Stomach (tissue), 9 donors: Measurements from ENCODE around the gene ADARB2. TPM values are rescaled to one million over a fixed set of nuclear protein-coding genes. Genes with fewer than 3 reads are reported as not detected.

Source experiments
- DNase-seq, 2 donors: peaks; one replicate each; pipeline versions ENCODE4 v3.0.0 to v3.0.0-alpha.2; 2013 to 2019
- H3K27ac ChIP-seq, 5 donors: fragments of 200-600 bp in 4 of 5; sonication (generic) in 4 of 5; one replicate each; pipeline ENCODE4 v1.5.1; 2013 to 2019; ENCODE audit warnings: mild to moderate bottlenecking in 1 of 5, moderate library complexity in 1 of 5
- H3K27me3 ChIP-seq, 3 donors: fragments of 200-600 bp; sonication (generic); one replicate each; pipeline ENCODE4 v1.5.1; 2017 to 2019; ENCODE audit warnings: mixed run types in 1 of 3
- H3K36me3 ChIP-seq, 4 donors: fragments of 200-600 bp; sonication (generic); 1 replicate in 3 of 4; 2 replicates in 1 of 4; pipeline ENCODE4 v1.5.1; 2016 to 2019
- H3K4me1 ChIP-seq, 4 donors: fragments of 200-600 bp; sonication (generic); one replicate each; pipeline ENCODE4 v1.5.1; 2016 to 2019
- H3K4me3 ChIP-seq, 4 donors: fragments of 200-600 bp; sonication (generic) in 3 of 4; one replicate each; pipeline ENCODE4 v1.5.1; 2016 to 2019; ENCODE audit warnings: mild to moderate bottlenecking in 1 of 4
- H3K9me3 ChIP-seq, 4 donors: fragments of 200-600 bp; sonication (generic); one replicate each; pipeline ENCODE4 v1.5.1; 2016 to 2019
- EP300 ChIP-seq: sonication (generic); formaldehyde crosslinking; IDR thresholded peaks from one replicate; pipeline ENCODE4 v1.6.1; 2017; ENCODE audit warnings: antibody characterized with exemption
- POLR2A ChIP-seq, 4 donors: fragments of 450-650 bp; IDR thresholded peaks; one replicate each; pipeline ENCODE4 v1.6.1; 2016; ENCODE audit warnings: antibody characterized with exemption in 4 of 4, control low read depth in 2 of 4, mild to moderate bottlenecking in 1 of 4, moderate library complexity in 1 of 4
- POLR2AphosphoS5 ChIP-seq, 3 donors: sonication (generic); formaldehyde crosslinking; IDR thresholded peaks; one replicate each; pipeline ENCODE4 v1.6.1; 2016; ENCODE audit warnings: antibody characterized with exemption in 3 of 3
- WGBS, 5 donors: extraction: QIAGEN DNeasy Blood & Tissue Kit in 3 of 5; methylation state at CpG; one replicate each; pipeline versions ENCODE4 v1.1.5 to v1.1.7; 2013 to 2018; 5-methylcytosine and 5-hydroxymethylcytosine counted together
- intact Hi-C: fragments of 100-400 bp; cut with DNase I; formaldehyde crosslinking; loops from one replicate; pipeline ENCODE4 v1.15.1; 2023; ENCODE audit warnings: low total_unique reads
- polyA plus RNA-seq, 3 donors: library from polyadenylated mRNA; stranded (reverse); fragments of 200-250 nt; gene quantifications; one replicate each; pipeline ENCODE4 v1.2.3, GENCODE V29; 2013
- total RNA-seq, 5 donors: library from RNA; depleted of rRNA; stranded (reverse); fragments of >200 nt; gene quantifications; one replicate each; pipeline versions ENCODE4 v1.1.0 to v1.2.3, GENCODE V29; 2014 to 2016
- TF ChIP-seq, protein P1 (sequence below), 7 experiments: fragments of 450-650 bp in 4 of 7; fragments of 200-600 bp in 3 of 7; sonication (generic) in 3 of 7; IDR thresholded peaks; one replicate each; pipeline ENCODE4 v1.5.1; 2016 to 2019; ENCODE audit warnings: antibody characterized with exemption in 7 of 7, control low read depth in 2 of 7, mild to moderate bottlenecking in 1 of 7
- donor health status: healthy with polysubstance abuse.
- donor health status: Bipolar disorder and iron deficiency.
- donor health status: healthy.

Gene ADARB2
- total and polyA plus RNA-seq, 8 donors = 0.55 to 4.1 (median 1.4) TPM; not detected in 1

DNA sequence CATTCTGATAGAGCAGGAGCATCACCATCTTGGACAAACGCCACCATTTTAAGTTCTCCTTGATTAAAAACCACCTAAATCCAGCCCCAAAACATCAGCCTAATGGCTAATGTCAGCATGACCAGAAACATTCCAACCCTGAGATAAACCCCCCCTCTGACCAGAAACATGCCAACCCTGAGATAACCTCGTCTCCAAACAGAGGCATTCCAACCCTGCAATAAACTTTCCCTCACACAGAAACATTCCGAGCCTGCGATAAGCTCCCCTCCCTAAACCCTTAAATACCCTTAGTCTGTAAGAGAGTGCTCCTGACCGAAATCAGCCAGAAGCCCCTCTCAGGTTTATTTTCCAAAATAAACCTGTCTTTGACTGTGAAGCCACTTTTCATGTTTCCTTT lies 76.5 kb downstream of the ADARB2 start:
- Histone ChIP-seq H3K4me3 (no peak overlapping the region), H3K36me3 (no peaks in the 10 kb centered on the region), H3K27me3 (peaks cover 0 to 15% (median 0%) of the 10 kb centered on the region in 3 donors), H3K27ac (no peak overlapping the region), H3K4me1 (no peaks in the 10 kb centered on the region), H3K9me3 (no peaks in the 10 kb centered on the region)
- 24 to 38% (median 24%) methylated on average over 5 of the region's 5 CpGs for WGBS, 5 donors
- intact Hi-C loops = no loop called here
- TF ChIP-seq, protein P1, sequence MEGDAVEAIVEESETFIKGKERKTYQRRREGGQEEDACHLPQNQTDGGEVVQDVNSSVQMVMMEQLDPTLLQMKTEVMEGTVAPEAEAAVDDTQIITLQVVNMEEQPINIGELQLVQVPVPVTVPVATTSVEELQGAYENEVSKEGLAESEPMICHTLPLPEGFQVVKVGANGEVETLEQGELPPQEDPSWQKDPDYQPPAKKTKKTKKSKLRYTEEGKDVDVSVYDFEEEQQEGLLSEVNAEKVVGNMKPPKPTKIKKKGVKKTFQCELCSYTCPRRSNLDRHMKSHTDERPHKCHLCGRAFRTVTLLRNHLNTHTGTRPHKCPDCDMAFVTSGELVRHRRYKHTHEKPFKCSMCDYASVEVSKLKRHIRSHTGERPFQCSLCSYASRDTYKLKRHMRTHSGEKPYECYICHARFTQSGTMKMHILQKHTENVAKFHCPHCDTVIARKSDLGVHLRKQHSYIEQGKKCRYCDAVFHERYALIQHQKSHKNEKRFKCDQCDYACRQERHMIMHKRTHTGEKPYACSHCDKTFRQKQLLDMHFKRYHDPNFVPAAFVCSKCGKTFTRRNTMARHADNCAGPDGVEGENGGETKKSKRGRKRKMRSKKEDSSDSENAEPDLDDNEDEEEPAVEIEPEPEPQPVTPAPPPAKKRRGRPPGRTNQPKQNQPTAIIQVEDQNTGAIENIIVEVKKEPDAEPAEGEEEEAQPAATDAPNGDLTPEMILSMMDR (IDR thresholded peaks at IDR 0.05) = no peak
- TF ChIP-seq EP300 (no peak), POLR2A (IDR thresholded peaks at IDR 0.05) (no peak), POLR2AphosphoS5 (IDR thresholded peaks at IDR 0.05) (no peak)
- no peak for DNase-seq

DNA sequence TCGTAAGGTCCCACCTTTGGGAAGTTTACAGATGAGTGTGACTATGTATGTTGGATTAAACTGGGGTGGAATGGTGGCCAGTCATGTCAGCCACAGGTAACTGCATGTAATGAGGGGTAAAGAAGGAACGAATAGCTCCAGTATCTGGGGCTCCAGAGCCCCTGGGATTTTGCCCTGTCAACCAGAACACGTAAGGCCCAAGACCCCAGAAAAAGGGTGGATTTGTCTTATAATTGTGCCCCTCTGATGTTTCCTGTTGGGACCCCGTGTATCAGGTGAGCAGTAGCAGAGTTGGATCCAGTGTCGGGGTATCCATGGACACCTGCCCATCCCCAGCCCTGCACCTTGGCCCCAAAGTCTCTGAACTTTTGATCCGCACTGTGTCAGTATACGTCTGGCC lies 76.9 kb downstream of the ADARB2 start:
- Histone ChIP-seq H3K4me3 (no peak overlapping the region), H3K27me3 (peaks cover 0 to 15% (median 0%) of the 10 kb centered on the region in 3 donors), H3K27ac (no peak overlapping the region), H3K9me3 (no peaks in the 10 kb centered on the region), H3K4me1 (no peaks in the 10 kb centered on the region), H3K36me3 (no peaks in the 10 kb centered on the region)
- 68 to 87% (median 71%) methylated on average over 7 of the region's 7 CpGs for WGBS, 5 donors
- DNase-seq = no peak
- intact Hi-C loops = no loop called here
- TF ChIP-seq POLR2AphosphoS5 (IDR thresholded peaks at IDR 0.05) (no peak), POLR2A (IDR thresholded peaks at IDR 0.05) (no peak), EP300 (no peak)
- TF ChIP-seq, protein P1 (IDR thresholded peaks at IDR 0.05) = no peak

DNA sequence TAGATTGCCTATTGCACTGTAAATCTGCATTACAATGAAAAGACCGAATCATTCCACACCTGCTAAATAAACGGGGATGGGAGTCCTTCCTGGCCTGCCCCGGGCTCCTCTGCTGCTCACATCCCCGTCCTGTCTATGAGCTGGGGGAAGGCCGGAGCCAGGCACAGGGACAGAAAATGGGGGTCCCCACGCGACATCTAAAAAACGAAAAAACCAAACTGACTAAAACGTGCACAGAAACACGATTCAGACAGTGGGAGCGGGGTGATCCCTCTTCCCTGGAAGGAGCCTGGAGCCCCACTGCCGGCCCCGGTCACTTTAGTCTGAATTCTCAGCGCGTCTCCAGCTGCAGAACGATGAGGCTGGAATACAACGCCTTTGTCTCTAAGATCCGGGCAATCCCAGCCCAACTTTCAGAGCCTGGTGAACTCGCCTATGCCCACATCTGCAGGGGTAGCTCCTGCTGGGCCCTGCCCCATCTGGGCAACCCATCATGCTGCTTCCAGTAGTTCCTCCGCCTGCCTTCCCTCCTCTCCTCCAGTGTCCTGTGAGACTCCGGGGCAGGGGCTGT lies 78.0 kb downstream of the ADARB2 start:
- DNase-seq = no peak
- Histone ChIP-seq H3K4me3 (no peak overlapping the region), H3K4me1 (no peaks in the 10 kb centered on the region), H3K9me3 (no peaks in the 10 kb centered on the region), H3K27me3 (peaks cover 0 to 22% (median 0%) of the 10 kb centered on the region in 3 donors), H3K36me3 (no peaks in the 10 kb centered on the region), H3K27ac (no peak overlapping the region)
- intact Hi-C loops = no loop called here
- TF ChIP-seq POLR2A (IDR thresholded peaks at IDR 0.05) (no peak), POLR2AphosphoS5 (IDR thresholded peaks at IDR 0.05) (no peak), EP300 (no peak)
- TF ChIP-seq, protein P1 (IDR thresholded peaks at IDR 0.05) = no peak
- 86 to 91% (median 88%) methylated on average over 21 of the region's 21 CpGs for WGBS, 5 donors

DNA sequence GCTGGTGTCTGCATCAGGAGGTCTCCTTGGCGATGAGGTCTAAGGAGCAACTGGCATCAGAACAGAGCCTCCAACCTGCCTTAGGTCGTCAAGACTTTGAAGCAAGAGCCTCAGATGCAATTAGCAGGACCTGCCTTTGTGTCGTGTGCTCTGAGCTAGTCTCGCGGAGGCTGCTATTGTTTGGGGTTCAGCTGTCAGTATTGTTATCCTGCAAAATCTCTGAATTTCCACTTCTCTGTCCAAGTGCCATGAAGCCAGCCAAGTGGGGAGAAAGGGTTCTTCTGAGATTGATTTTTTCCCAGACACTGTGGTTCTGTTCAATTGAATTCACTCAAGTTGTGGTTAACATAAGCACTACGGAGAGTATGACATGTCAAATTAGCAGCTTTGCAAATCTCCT lies 78.7 kb downstream of the ADARB2 start:
- no peaks in the 10 kb centered on the region for H3K4me1 ChIP-seq
- no peak for TF ChIP-seq EP300
- no peaks in the 10 kb centered on the region for H3K36me3 ChIP-seq
- no peaks in the 10 kb centered on the region for H3K9me3 ChIP-seq
- H3K4me3 ChIP-seq = no peak overlapping the region
- WGBS, 5 donors = 67 to 78% (median 72%) methylated on average over 6 of the region's 6 CpGs
- peaks cover 0 to 28% (median 0%) of the 10 kb centered on the region in 3 donors for H3K27me3 ChIP-seq
- no peak overlapping the region for H3K27ac ChIP-seq
- intact Hi-C loops = no loop called here
- no peak for DNase-seq

DNA sequence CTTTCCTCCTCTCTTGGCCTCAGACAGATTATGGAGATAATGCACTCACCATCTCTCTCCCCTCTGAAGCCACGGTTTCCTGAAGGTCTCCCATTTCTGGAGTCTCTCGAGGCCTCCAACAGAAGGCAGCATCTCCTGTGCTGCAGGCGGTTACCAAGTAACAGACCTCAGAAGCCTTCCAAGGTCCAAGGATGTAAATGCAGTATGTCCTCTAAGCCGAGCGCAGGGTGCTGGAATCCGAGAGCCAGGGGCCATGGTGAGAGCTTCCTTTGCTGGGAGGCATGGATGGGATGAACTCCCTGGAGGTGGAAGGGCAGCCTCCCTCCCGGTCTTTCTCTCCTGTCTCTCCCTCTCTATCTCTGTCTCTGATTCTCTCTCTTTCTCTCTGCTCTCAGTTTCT lies 79.8 kb downstream of the ADARB2 start:
- 47 to 70% (median 57%) methylated on average over 7 of the region's 7 CpGs for WGBS, 5 donors
- no peak overlapping the region for H3K27ac ChIP-seq
- intact Hi-C loops = no loop called here
- H3K4me3 ChIP-seq = no peak overlapping the region
- no peaks in the 10 kb centered on the region for H3K36me3 ChIP-seq
- H3K9me3 ChIP-seq = no peaks in the 10 kb centered on the region
- no peak for TF ChIP-seq POLR2A (IDR thresholded peaks at IDR 0.05)
- TF ChIP-seq POLR2AphosphoS5 (IDR thresholded peaks at IDR 0.05) = no peak
- no peak for TF ChIP-seq EP300
- TF ChIP-seq, protein P1 (IDR thresholded peaks at IDR 0.05) = no peak
- H3K4me1 ChIP-seq = no peaks in the 10 kb centered on the region
- H3K27me3 ChIP-seq = peaks cover 0 to 31% (median 0%) of the 10 kb centered on the region in 3 donors
- DNase-seq = no peak
